Thymus (tissue), 11 donors: ENCODE measurements around the gene SIDT1. TPM values are rescaled to one million over a fixed set of nuclear protein-coding genes. Genes with fewer than 3 reads are reported as not detected.

Experiments used
- DNase-seq, 9 donors: peaks; one replicate each; pipeline ENCODE4 v3.0.0-alpha.2; 2013; ENCODE audit warnings: low spot score in 9 of 9, low read depth in 6 of 9, missing footprints in 1 of 9
- H3K27ac ChIP-seq, 2 donors: one replicate each; pipeline ENCODE4 v1.5.1; 2013; ENCODE audit warnings: control low read depth in 1 of 2, low read depth in 1 of 2, low read length in 1 of 2, mild to moderate bottlenecking in 1 of 2, moderate library complexity in 1 of 2
- H3K27me3 ChIP-seq, 2 donors: one replicate each; pipeline ENCODE4 v1.5.1; 2013; ENCODE audit warnings: low read length in 1 of 2; ENCODE audit not compliant: control insufficient read depth in 2 of 2, insufficient read depth in 1 of 2
- H3K36me3 ChIP-seq, 2 donors: one replicate each; pipeline ENCODE4 v1.5.1; 2013; ENCODE audit warnings: low read length in 1 of 2, mild to moderate bottlenecking in 1 of 2, moderate library complexity in 1 of 2; ENCODE audit not compliant: control insufficient read depth in 2 of 2, insufficient read depth in 2 of 2
- H3K4me1 ChIP-seq, 2 donors: one replicate each; pipeline ENCODE4 v1.5.1; 2013; ENCODE audit warnings: low read length in 2 of 2; ENCODE audit not compliant: control insufficient read depth in 2 of 2, insufficient read depth in 2 of 2
- H3K4me3 ChIP-seq, 2 donors: one replicate each; pipeline ENCODE4 v1.5.1; 2013; ENCODE audit warnings: low read length in 2 of 2, control low read depth in 1 of 2, mild to moderate bottlenecking in 1 of 2
- H3K9me3 ChIP-seq, 2 donors: one replicate each; pipeline ENCODE4 v1.5.1; 2013; ENCODE audit warnings: low read length in 1 of 2, mild to moderate bottlenecking in 1 of 2; ENCODE audit not compliant: control insufficient read depth in 2 of 2, insufficient read depth in 1 of 2
- WGBS: extraction: QIAGEN DNeasy Blood & Tissue Kit; methylation state at CpG from one replicate; pipeline ENCODE4 v1.1.7; 2013; 5-methylcytosine and 5-hydroxymethylcytosine counted together
- polyA plus RNA-seq: library from polyadenylated mRNA; stranded (reverse); fragments of 200-250 nt; gene quantifications from one replicate; pipeline ENCODE4 v1.2.3, GENCODE V29; 2013
- total RNA-seq: library from RNA; stranded (reverse); fragments of 120-200 nt; gene quantifications from one replicate; pipeline ENCODE4 v1.2.4, GENCODE V29; 2013
- donor health status: healthy.

SIDT1 gene
- total and polyA plus RNA-seq, 2 donors = 4.2 to 12.6 TPM

- H3K9me3 ChIP-seq = no peaks in the 10 kb centered on the region
- 83% methylated on average over 4 of the region's 4 CpGs for WGBS
- H3K27ac ChIP-seq = peak overlapping the region in 1 of 2 donors; percentile 58
- DNase-seq = peak in 1 of 9 donors; percentile 40
- H3K27me3 ChIP-seq = no peaks in the 10 kb centered on the region
- H3K4me3 ChIP-seq = no peak overlapping the region
- peaks cover 2 to 6% of the 10 kb centered on the region in 2 donors for H3K36me3 ChIP-seq
- H3K4me1 ChIP-seq = peaks cover 0 to 32% of the 10 kb centered on the region in 2 donors
Observed at GRCh38 chr3:113597596-113598354, 65.4 kb downstream of the SIDT1 start.

- H3K27me3 ChIP-seq = no peaks in the 10 kb centered on the region
- H3K9me3 ChIP-seq = no peaks in the 10 kb centered on the region
- H3K4me1 ChIP-seq = peaks cover 4 to 21% of the 10 kb centered on the region in 2 donors
- H3K36me3 ChIP-seq = peaks cover 9 to 14% of the 10 kb centered on the region in 2 donors
- no peak for DNase-seq
- 95% methylated on average over 2 of the region's 2 CpGs for WGBS
- no peak overlapping the region for H3K4me3 ChIP-seq
- H3K27ac ChIP-seq = no peak overlapping the region
Observed at GRCh38 chr3:113600418-113601182, 68.2 kb downstream of the SIDT1 start.

GRCh38 chr3:113601240-113601639, 68.9 kb downstream of the SIDT1 start:
- no peaks in the 10 kb centered on the region for H3K9me3 ChIP-seq
- 97% methylated on average over 2 of the region's 2 CpGs for WGBS

DNA sequence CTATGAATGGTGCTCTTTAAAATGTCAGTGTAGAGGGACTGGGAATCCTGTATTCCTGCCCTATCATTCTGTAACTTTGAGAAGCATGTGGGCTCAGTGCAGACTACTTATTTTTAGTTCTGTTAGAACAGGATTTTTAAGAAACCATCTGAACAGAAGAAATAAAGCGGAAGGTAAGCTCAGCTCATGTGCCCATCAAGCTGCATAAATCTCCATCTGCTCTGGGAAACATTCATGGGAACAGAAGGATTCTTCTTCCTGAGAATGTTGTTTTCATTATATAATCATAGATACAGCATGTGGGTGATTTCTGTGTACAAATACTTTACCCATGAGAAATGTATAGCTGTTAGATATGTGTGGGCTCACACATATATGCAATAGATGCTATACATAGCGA, 69.9 kb downstream of the SIDT1 start:
- DNase-seq = no peak
- 98% methylated on average over 2 of the region's 2 CpGs for WGBS
- Histone ChIP-seq H3K27me3 (no peaks in the 10 kb centered on the region), H3K4me1 (peaks cover 20 to 25% of the 10 kb centered on the region in 2 donors), H3K4me3 (no peak overlapping the region), H3K36me3 (peaks cover 9 to 14% of the 10 kb centered on the region in 2 donors), H3K9me3 (no peaks in the 10 kb centered on the region), H3K27ac (no peak overlapping the region)

More at GRCh38 chr3:113601240-113601639, 68.9 kb downstream of the SIDT1 start:
- no peak overlapping the region for H3K4me3 ChIP-seq
- DNase-seq = no peak
- peaks cover 10 to 22% of the 10 kb centered on the region in 2 donors for H3K4me1 ChIP-seq
- H3K36me3 ChIP-seq = peaks cover 9 to 14% of the 10 kb centered on the region in 2 donors
- no peaks in the 10 kb centered on the region for H3K27me3 ChIP-seq
- H3K27ac ChIP-seq = no peak overlapping the region

GRCh38 chr3:113602836-113603235, 70.5 kb downstream of the SIDT1 start:
- no peak overlapping the region for H3K4me3 ChIP-seq
- H3K36me3 ChIP-seq = peaks cover 9 to 14% of the 10 kb centered on the region in 2 donors
- peaks cover 26 to 28% of the 10 kb centered on the region in 2 donors for H3K4me1 ChIP-seq
- 99% methylated on average over 11 of the region's 11 CpGs for WGBS
- H3K27me3 ChIP-seq = no peaks in the 10 kb centered on the region
- H3K9me3 ChIP-seq = no peaks in the 10 kb centered on the region
- no peak overlapping the region for H3K27ac ChIP-seq
- no peak for DNase-seq

DNA sequence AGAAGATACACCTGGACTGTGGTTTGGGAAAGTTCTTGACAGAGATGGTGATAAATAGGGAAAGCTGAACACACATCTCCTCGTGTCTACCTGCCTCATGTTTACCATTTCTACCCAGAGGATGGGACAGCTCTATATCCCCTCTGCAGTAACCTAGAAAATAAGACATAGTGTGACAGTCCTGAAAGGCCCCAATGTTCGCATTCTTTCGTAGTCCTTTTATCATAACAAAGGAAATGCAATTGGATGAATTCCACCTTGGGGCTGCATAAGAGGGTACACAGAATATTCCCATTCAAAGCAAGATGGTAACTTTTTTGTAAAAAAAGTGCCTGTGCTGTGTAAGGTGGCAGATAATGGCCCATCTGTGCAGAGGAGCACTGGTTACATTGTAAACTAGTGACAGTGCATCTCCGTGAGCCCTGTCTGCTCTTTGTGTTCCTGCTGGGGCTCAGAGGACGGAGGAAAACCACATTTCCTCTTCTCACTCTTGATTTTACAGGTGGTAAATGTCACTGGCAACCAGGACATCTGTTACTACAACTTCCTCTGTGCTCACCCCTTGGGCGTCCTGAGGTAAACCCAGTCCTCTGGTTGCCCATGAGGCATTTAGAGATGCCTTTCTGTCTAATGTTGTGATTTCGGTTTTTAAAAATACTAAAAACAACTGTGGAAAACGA, 74.3 kb downstream of the SIDT1 start:
- peak; percentile 62 to 92 (median 78) for DNase-seq
- H3K36me3 ChIP-seq = peaks cover 15 to 26% of the 10 kb centered on the region in 2 donors
- WGBS = 4% methylated on average over 8 of the region's 8 CpGs
- H3K4me1 ChIP-seq = peaks cover 34 to 36% of the 10 kb centered on the region in 2 donors
- no peaks in the 10 kb centered on the region for H3K9me3 ChIP-seq
- no peaks in the 10 kb centered on the region for H3K27me3 ChIP-seq
- H3K4me3 ChIP-seq = peak overlapping the region in 1 of 2 donors; percentile 5
- H3K27ac ChIP-seq = peak overlapping the region; percentile 54 to 86

DNA sequence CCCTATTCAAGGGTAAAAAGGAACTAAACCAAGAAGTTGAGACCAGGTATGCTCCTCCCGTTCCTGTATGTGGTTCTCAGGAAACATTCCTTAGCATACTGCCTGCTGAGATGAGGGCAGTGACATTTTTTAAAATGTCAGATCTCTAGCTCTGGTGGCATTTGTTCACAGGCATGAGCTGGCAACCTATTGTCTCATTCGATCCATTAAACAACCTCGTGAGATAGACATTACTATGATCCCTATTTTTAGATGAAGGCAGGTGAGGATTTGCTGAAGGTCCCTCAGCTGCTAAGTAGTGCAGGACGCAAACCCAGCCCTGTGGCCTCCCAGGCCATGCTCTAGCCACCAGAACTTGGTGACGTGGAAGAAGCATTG, 74.9 kb downstream of the SIDT1 start:
- Histone ChIP-seq H3K36me3 (peaks cover 11 to 27% of the 10 kb centered on the region in 2 donors), H3K9me3 (no peaks in the 10 kb centered on the region), H3K27me3 (no peaks in the 10 kb centered on the region), H3K4me1 (peaks cover 34 to 36% of the 10 kb centered on the region in 2 donors), H3K27ac (peak overlapping the region; percentile 54 to 78), H3K4me3 (peak overlapping the region in 1 of 2 donors; percentile 5)
- WGBS = 37% methylated on average over 5 of the region's 5 CpGs
- DNase-seq = no peak

DNA sequence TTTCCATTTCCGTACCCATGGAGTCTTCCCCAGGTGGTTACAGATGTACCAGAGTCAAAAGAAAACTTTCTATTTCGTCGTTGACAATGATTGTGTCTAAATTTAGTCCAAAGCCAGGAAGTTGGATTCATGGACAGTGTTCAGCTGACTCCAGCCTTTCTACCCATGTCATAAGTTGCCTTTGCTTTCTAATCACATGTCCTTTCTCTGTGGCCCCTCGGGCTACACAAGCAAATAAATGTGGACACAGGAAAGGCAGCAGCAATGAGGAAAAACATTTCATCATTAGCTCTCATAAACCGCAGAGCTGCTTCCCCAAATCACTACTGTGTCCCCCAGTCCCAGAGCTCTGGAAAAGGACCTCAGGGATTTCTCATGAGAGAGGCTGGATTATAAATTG, 82.0 kb downstream of the SIDT1 start:
- Histone ChIP-seq H3K27me3 (no peaks in the 10 kb centered on the region), H3K4me1 (no peaks in the 10 kb centered on the region), H3K4me3 (no peak overlapping the region), H3K27ac (no peak overlapping the region), H3K36me3 (peaks cover 7 to 18% of the 10 kb centered on the region in 2 donors), H3K9me3 (no peaks in the 10 kb centered on the region)
- WGBS = 93% methylated on average over 5 of the region's 5 CpGs
- no peak for DNase-seq
